ENCODE measurements around the gene RAD51B.
"Not testable (repeated sequence)": the region's sequence is repeated elsewhere in the genome, so short reads cannot be mapped to it uniquely, and the experiment has no call there.

GRCh38 chr14:68662826-68663225, 843.2 kb downstream of the RAD51B start:
- not testable (repeated sequence) for TF ChIP-seq CTCF, POLR2AphosphoS5 (IDR thresholded peaks at IDR 0.05)

All from upper lobe of left lung (tissue), 4 donors.